ENCODE data around the gene ZNF480.
"Not testable (repeated sequence)": the region's sequence is repeated elsewhere in the genome, so short reads cannot be mapped to it uniquely, and the experiment has no call there.

ZNF480 gene

GRCh38 chr19:52296773-52297600 is at the start of gene ZNF480:
Gene ZNF480, plus strand, starts transcription at chr19:52297169. Its CDS starts 3,244 bp downstream, at chr19:52300413.
- peak; percentile 57 to 68 for DNase-seq

DNA sequence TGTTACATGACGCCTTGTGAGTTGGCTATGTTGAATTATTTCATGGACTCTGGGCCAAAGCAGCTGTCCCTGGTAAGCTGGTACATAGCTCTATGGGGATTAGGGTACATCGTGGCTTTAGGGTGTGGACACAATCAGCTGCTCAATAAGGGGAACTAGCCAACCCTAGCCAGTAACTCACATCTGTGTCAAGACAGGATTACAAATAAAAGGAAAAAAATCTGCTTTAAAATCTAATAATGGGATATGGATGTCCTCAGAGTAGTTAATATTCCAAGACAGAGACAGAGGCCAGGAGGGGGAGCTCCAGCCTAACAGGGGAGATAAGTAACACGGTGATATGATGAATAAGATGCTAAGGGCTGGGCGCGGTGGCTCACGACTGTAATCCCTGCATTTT is 48.7 kb upstream of the ZNF480 start:
- DNase-seq: peak; percentile 39 to 42

DNA sequence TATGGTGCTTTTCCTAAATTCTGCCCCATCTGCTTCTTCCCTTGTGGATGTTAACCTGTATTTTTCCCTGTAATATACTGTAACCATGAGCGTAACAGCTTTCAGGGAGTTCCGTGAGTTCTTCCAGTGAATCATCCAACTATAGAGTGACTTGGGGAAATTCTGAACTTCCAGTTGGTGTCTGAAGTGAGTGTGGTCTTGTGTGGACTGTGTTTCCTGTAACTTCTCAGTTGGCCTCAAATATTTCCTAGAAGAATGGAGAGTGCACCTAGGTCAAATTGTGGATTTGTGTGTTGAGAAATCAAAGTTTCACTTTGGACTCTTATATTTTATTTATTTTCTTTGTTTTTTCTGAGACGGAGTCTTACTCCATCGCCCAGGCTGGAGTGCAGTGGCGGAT is 38.5 kb upstream of the ZNF480 start:
- no peak for DNase-seq

DNA sequence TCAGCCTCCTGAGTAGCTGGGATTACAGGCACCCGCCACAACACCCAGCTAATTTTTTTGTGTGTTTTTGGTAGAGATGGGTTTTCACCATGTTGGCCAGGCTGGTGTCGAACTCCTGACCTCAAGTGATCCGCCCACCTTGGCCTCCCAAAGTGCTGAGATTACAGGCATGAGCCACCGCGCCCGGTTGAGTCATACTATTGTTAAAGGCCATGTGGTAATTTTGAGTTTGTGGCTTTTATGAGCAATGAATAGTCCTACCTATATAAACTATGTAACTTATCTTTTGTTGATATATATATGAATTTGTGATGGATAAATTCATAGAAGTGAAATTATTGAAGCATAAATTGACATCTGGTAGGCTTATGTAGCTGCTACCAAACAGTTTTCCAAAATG is 31.4 kb upstream of the ZNF480 start:
- not testable (repeated sequence) for DNase-seq

DNA sequence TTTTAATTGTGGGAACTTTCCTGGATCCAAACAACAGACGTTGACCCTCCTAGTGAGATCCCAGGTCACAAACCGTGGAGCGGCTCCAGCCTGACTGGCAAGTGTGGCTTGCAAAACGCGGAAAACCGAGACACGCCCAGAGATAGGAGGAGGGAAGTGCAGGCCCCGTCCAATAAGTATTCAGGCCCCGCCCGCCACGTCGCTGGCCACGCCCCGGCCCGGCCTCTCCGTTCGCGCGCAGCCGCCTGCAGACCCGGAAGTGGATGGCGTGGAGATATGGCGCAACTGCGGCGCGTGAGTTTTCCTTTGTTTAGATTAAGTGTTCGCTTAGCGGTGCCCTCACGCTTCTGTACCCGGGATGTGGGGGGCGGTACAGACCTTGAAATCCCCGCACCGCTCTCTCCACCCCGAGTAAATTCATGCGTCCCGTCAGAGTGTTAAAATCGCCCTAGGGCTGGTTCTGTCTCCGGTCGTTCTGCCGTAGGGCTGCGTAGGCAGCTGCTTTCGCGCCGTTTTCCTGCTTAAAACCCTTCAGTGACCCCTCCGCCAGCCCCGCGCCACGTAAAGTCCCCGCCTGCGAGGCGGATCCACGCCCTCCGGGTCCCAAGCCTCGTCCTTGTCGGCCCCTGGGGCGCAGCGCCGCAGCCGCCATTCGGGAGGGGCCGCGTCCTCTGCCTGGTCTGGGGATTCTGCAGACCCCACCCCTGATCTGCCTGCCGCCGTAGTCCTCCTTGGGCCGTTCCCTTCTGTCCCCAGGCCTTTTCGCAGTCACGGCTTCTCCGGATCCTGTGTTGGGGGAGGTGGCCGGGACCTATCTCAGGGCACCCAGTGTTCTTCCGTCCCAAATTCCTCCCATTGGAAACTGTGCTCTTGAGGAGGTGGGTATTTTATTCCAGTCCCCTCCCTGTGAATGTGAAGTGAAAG is 27.4 kb upstream of the ZNF480 start, which contains the start of gene ZNF766:
Gene ZNF766, plus strand, starts transcription at position 250 of the 924 bp plus-strand sequence. Its CDS starts 27 bp downstream, at position 277.
- DNase-seq: peak; percentile 96 to 98

- DNase-seq: peak in 1 of 2 donors; percentile 1
Measured at GRCh38 chr19:52270266-52270885, 26.6 kb upstream of the ZNF480 start.

DNA sequence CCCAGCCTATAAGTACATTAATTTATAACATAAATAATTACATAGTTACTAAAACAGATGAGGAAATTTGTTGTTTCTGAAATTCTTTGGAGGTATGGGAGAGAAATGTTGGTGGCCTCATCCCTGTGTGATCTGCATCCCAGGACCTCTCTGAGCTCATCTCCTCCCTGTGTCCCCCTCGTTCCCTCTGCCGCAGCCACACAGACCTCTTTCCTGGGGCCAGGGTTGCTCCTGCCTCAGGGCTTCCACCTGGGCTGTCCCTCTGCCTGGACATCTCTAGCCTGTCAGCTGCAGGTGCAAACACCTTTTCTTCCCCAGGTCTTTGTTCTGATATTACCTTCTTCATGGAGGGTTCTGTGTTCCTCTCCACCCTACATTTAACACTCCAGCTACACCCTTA is 23.7 kb upstream of the ZNF480 start:
- DNase-seq: no peak

DNA sequence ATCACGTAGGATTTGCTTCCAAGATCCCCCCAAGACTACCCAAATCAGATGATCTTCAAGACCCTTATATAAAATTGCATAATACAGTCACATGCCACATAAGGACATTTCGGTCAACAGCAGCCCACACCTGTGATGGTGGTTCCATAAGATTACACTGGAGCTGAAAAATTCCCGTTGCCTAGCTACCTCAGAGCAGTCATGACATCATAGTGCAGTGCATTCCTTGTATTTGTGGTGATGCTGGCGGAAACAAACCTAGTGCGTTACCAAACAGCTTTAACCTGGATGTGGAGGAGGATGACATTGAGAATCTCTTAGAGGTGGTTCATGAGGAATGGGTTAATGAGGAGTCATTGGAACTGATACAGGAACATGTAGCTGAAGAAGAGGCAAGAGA is 22.8 kb upstream of the ZNF480 start:
- no peak for DNase-seq

DNA sequence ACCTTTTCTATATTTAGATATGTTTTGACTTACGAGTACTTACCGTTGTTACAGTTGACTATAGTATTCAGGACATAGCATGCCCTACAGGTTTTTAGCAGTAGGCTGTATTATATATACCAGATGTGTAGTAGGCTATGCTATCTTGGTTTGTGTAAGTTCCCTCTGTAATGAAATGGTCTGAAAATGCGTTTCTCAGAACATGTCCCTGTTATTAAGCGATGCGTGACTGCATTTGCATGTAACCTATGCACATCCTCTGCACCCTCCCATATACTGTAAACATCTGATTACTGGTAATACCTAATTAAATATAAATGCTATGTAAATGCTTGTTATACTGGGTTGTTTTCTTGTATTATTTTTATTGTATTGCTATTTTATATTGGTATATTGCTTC is 21.0 kb upstream of the ZNF480 start:
- DNase-seq: no peak

- DNase-seq: no peak
Measured at GRCh38 chr19:52277471-52277870, 19.5 kb upstream of the ZNF480 start.

DNA sequence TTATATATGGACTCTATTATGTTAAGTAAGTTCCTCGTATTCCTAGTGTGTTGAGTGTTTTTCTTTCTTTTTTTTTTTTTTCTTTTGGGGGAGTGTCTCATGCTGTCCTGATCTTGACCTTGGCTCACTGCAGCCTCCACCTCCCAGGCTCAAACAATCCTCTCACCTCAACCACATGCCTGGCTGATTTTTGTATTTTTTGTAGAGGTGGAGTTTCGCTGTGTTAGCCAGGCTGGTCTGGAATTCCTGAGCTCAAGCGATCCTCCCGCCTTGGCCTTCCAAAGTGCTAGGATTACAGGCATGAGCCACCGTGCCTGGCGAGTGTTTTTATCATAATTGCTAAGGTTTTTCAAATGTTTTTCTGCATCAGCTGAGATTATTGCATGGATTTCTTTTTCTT is 10.7 kb upstream of the ZNF480 start:
- no peak for DNase-seq

DNA sequence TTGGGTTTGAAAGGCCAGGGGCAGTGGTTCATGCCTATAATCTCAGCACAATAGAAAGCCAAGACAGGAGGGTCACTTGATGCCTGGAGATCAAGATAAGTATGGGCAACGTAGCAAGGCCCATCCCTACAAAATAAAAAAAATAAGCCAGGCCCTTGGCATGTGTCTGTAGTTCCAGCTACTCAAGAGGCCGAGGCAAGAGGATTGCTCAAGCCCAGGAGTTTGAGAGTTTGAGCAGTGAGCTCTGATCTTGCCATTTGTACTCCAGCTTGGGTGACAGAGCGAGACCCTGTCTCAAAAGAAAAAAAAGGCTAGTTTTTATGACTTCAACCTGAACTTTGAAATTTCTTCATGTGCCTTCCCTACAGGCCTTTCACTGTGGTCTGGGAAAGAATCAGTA is 5.2 kb upstream of the ZNF480 start:
- no peak for DNase-seq

GRCh38 chr19:52292946-52293345 is 4.0 kb upstream of the ZNF480 start:
- DNase-seq: not testable (repeated sequence)

GRCh38 chr19:52296400-52296772 is 583 bp upstream of the ZNF480 start:
- DNase-seq: peak in 1 of 2 donors; percentile 3

DNA sequence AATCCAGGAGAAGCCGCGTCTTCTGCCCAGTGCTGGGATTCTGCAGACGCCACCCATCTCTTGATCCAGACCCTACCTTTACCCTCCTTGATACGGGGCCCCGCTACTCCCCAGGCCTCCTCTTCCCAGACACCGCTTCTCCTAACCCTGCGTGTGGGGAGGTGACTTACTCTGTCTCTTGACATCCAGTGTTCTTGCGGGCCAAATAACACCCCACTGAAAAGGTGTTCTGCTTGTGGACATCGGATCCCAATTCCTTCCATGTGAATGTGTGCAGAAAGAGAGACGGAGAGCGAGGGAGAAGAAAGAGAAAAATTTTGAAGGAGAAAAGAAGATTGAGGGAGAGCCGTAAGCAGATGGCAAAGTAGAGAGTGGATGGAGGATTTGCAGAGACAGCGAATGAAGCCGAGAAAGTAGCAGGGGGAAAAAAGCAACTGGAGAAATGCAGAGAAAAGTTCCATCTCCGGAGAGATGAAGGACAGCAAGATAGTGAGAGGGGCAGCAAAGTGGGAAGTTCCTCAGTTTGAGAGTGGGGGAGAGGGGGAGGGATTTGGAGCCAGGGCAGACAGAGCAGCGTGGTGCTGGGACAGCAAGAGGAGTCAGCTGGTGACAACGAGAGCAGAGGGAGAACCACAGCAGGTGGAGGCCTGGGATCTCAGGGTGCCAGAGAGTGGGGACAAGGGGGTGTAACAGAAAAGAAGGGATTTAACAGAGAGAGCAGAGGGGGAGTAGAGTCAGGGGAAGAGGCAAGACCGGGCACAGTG is 814 bp downstream of the ZNF480 start:
- DNase-seq: no peak

GRCh38 chr19:52307275-52307674 is 10.3 kb downstream of the ZNF480 start:
- DNase-seq: no peak

DNA sequence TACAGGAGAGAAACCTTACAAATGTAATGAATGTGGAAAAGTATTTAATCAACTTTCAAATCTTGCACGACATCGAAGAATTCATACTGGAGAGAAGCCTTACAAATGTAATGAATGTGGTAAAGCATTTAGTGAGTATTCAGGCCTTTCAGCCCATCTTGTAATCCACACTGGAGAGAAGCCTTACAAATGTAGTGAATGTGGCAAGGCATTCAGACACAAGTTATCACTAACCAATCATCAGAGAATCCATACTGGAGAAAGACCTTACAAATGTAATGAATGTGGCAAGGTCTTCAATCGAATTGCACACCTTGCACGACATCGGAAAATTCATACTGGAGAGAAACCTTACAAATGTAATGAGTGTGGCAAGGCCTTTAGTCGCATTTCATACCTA is 25.5 kb downstream of the ZNF480 start:
- no peak for DNase-seq

DNA sequence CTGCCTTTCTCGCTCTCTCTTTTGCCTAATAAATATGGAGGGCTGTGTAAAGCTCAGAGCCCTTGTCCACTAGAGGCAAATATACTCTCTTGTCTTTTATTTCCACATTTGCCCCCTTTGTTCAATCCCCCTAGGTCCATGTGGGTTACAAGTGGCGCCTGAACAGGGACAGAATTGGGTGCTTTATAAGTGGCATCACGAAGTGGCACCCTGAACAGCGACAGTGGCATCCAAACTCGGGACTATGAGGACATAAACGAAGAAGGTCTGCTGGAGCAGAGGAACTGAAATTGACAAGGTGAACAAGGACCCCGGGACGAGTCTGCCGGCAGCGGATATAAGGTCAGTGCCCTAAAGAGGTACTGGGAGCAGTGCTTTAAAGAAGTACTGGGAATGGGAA is 34.8 kb downstream of the ZNF480 start:
- no peak for DNase-seq

GRCh38 chr19:52335768-52336116 is 38.8 kb downstream of the ZNF480 start:
- DNase-seq: no peak

- peak; percentile 88 to 90 for DNase-seq
Measured at GRCh38 chr19:52336117-52336790, 39.3 kb downstream of the ZNF480 start, which contains the start of gene ZNF610. Gene ZNF610, plus strand, starts transcription at chr19:52336243. Its CDS starts 12,930 bp downstream, at chr19:52349173.

DNA sequence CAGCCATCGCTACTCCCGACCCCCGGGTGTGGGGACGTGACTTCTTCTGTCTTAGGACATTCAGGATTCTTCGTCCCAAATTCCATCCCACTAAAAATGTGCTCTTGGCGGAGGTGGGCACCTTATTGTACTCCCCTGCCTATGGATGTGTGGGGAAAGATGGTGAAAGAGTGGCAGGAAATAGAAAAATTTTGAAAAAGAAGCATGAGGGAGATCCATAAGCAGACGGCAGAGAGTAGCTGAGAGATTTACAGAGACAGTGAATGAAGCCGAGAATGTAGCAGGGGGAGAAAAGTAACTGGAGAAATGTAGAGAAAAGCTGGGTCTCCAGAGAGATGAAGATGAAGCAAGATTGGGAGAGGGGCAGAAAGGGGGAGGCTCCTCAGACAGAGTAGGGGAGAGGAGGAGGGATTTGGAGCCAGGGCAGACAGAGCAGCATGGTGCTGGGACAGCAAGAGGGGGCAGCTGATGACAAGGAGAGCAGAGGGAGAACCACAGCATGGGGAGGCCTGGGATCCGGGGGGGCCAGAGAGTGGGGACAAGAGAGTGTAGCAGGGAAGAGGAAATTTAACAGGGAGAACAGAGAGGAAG is 39.9 kb downstream of the ZNF480 start:
- no peak for DNase-seq
